ENCODE results near the gene SCGB1A1.

The SCGB1A1 gene

DNA sequence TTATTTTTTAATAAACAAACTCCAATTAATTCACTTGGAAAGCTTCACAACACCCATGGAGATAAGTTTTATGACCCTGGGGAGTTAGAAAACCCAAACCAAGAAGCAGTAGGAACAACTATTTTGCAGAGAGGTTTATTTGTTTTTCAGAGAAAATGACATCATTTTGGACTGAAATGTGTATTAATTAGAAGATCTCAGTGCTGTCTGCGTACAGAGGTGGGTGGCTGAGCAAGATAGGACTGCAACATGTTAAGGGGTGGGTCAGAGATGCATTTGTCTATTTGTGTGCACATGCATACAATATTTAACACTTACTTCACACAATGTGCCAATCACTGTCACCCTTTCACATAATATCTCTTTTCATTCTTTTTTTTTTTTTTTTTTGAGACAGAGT lies 1.1 kb downstream of the SCGB1A1 start:
- H3K4me3 ChIP-seq (ENCODE audit: low read depth, low read length): no peak overlapping the region
- no peak for TF ChIP-seq CTCF (IDR thresholded peaks at IDR 0.05; ENCODE audit: low read depth, low read length, missing control alignments)
- DNase-seq (ENCODE audit: low read depth): no peak

GRCh38 chr11:62420882-62421281 lies 2.0 kb downstream of the SCGB1A1 start:
- no peak overlapping the region for H3K4me3 ChIP-seq (ENCODE audit: low read depth, low read length)
- no peak for TF ChIP-seq CTCF (IDR thresholded peaks at IDR 0.05; ENCODE audit: low read depth, low read length, missing control alignments)
- DNase-seq (ENCODE audit: low read depth): no peak

GRCh38 chr11:62421996-62422395 lies 3.2 kb downstream of the SCGB1A1 start:
- DNase-seq (ENCODE audit: low read depth): no peak
- H3K4me3 ChIP-seq (ENCODE audit: low read depth, low read length): no peak overlapping the region
- no peak for TF ChIP-seq CTCF (IDR thresholded peaks at IDR 0.05; ENCODE audit: low read depth, low read length, missing control alignments)

- no peak for TF ChIP-seq CTCF (IDR thresholded peaks at IDR 0.05; ENCODE audit: low read depth, low read length, missing control alignments)
- no peak overlapping the region for H3K4me3 ChIP-seq (ENCODE audit: low read depth, low read length)
- no peak for DNase-seq (ENCODE audit: low read depth)
Observed at GRCh38 chr11:62423012-62423411, 4.2 kb downstream of the SCGB1A1 start.

DNA sequence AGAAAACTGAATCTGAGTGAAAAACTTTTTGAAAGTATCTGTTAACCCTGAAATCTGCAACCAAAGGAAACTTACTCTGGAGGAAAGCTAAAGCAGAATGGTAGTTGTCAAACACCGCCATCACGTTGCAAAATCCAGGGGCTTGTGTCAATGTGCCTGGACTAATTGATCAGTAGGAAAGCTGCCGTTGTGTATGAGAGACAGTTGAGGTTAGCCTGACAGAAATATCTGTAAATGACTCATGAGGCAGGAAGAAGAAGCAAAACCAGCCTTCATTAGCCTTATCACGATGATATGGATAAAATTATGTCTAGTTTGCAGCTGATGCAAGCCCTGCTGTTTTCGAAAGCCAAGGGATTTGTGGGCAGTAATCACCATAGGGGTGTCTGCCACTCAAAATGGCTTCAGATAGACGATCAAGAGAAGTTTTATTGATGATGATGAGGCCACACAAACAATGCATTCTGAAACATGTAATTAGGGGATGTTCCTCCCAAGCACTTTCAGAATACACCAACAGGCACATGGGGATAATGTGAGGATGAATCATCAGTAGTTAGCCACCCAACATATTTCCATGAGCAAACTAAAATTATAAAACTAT lies 8.9 kb downstream of the SCGB1A1 start:
- no peak overlapping the region for H3K4me3 ChIP-seq (ENCODE audit: low read depth, low read length)
- no peak for DNase-seq (ENCODE audit: low read depth)
- no peak for TF ChIP-seq CTCF (IDR thresholded peaks at IDR 0.05; ENCODE audit: low read depth, low read length, missing control alignments)

DNA sequence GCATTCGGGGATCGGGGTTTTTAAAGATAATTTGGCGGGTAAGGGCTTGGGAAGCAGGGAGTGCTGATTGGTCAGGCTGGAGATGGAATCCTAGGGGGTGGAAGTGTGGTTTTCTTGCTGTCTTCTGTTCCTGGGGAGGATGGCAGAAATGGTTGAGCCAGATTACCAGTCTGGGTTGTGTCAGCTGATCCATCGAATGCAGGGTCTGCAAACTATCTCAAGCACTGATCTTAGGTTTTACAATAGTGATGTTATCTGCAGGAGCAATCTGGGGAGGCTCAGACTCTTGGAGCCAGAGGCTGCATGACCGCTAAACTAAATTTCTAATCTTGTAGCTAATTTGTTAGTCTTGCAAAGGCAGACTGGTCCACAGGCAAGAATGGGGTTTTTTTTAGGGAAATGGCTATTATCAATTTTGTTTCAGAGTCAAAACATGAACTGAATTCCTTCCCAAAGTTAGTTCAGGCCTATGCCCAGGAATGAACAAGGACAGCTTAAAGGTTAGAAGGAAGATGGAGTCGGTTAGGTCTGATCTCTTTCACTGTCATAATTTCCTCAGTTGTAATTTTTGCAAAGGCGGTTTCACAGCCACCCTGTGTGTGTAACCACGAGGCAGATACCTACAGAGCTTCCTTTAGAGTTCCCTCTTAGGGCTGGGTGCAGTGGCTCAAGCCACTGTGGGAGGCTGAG lies 10.2 kb downstream of the SCGB1A1 start:
- no peak for DNase-seq (ENCODE audit: low read depth)
- TF ChIP-seq CTCF (IDR thresholded peaks at IDR 0.05; ENCODE audit: low read depth, low read length, missing control alignments): no peak
- H3K4me3 ChIP-seq (ENCODE audit: low read depth, low read length): no peak overlapping the region

GRCh38 chr11:62430425-62430824 lies 11.6 kb downstream of the SCGB1A1 start:
- DNase-seq (ENCODE audit: low read depth): no peak
- no peak for TF ChIP-seq CTCF (IDR thresholded peaks at IDR 0.05; ENCODE audit: low read depth, low read length, missing control alignments)
- no peak overlapping the region for H3K4me3 ChIP-seq (ENCODE audit: low read depth, low read length)

Measured in GM12864 (cell line).